Measurements from ENCODE around the gene CASP10. TPM values are rescaled to one million over a fixed set of nuclear protein-coding genes. Genes with fewer than 3 reads are reported as not detected.
A peak's percentile ranks its signal among the peaks of the same experiment; 100 is the strongest.

Gene CASP10
- total and polyA plus RNA-seq, 2 of the 8 experiments (the other 6 are each of a cell fraction or from before 2014, with no cell fraction given): 2.3 to 4.0 TPM

- FAIRE-seq (peak; percentile 72), DNase-seq (ENCODE audit: low read depth in 1 of 2, low spot score in 2 of 2) (peak in 1 of 2 experiments; percentile 56)
- Histone ChIP-seq H3K27me3 (replicated peaks in 1 of 4; ENCODE audit: control insufficient read depth in 3 of 4, extremely low read depth in 1 of 4, insufficient read depth in 3 of 4, low read length in 3 of 4) (no peaks in the 10 kb centered on the region), H3K14ac (ENCODE audit: insufficient read length) (no peak overlapping the region), H3K23ac (ENCODE audit: insufficient read length) (no peak overlapping the region), H3K27ac (ENCODE audit: low read depth, low read length) (no peak overlapping the region), H3K4me3 (ENCODE audit: extremely low read depth in 1 of 4, insufficient read depth in 2 of 4, low read depth in 3 of 4, low read length in 4 of 4) (no peak overlapping the region), H2BK120ac (replicated peaks; ENCODE audit: low read depth, low read length) (no peak overlapping the region), H3K36me3 (ENCODE audit: control insufficient read depth in 2 of 4, insufficient read depth in 4 of 4, low read length in 3 of 4) (no peaks in the 10 kb centered on the region; a peak in 1 of 8 replicates), H3K4me2 (ENCODE audit: insufficient read depth in 1 of 2, low read depth in 2 of 2, low read length in 2 of 2) (no peak overlapping the region), H2BK5ac (ENCODE audit: low read depth, low read length) (no peak overlapping the region), H3K23me2 (ENCODE audit: low read depth, low read length) (no peaks in the 10 kb centered on the region; the same call in 1 of the 2 replicates), H3K9me3 (ENCODE audit: insufficient read depth in 2 of 2, low read depth in 1 of 2, low read length in 1 of 2) (0 out of 4 replicates have a peak, but pooled peaks cover 0 to 2% of the 10 kb centered on the region in 2 experiments), H3K9ac (replicated peaks in 1 of 4; ENCODE audit: extremely low read depth in 1 of 4, low read depth in 3 of 4, low read length in 3 of 4) (no peak overlapping the region), H2BK20ac (ENCODE audit: low read length) (no peak overlapping the region), H4K20me1 (replicated peaks in 1 of 2; ENCODE audit: control insufficient read depth in 1 of 2, insufficient read depth in 2 of 2, low read length in 2 of 2) (peaks cover 0 to 3% of the 10 kb centered on the region in 2 experiments), H3K79me2 (ENCODE audit: control insufficient read depth in 1 of 2, insufficient read depth in 2 of 2, low read length in 2 of 2) (no peaks in the 10 kb centered on the region), H3K79me1 (ENCODE audit: low read depth, low read length) (no peaks in the 10 kb centered on the region), H3K4me1 (replicated peaks in 1 of 4; ENCODE audit: control insufficient read depth in 3 of 4, insufficient read depth in 4 of 4, low read length in 3 of 4) (no peaks in the 10 kb centered on the region; a peak in 1 of 7 replicates), H4K91ac (replicated peaks; ENCODE audit: insufficient read length, low read length) (no peak overlapping the region), H2AFZ (ENCODE audit: low read length) (no peak overlapping the region), H4K5ac (ENCODE audit: insufficient read length, low read depth, low read length) (no peak overlapping the region), H2BK15ac (ENCODE audit: low read length) (no peak overlapping the region), H3K4ac (replicated peaks; ENCODE audit: insufficient read length, low read depth, low read length) (no peak overlapping the region), H4K8ac (ENCODE audit: extremely low read depth, insufficient read depth, low read length) (no peak overlapping the region), H2BK12ac (ENCODE audit: low read depth, low read length) (no peak overlapping the region), H3K18ac (ENCODE audit: extremely low read depth, low read length) (no peak overlapping the region), H3K56ac (replicated peaks; ENCODE audit: insufficient read length, low read depth, low read length) (no peak overlapping the region), H2AK5ac (ENCODE audit: low read depth, low read length) (no peak overlapping the region)
- ChIA-PET CTCF (ENCODE audit: partially characterized antibody) (interaction anchor here (0.7 to 2.5 kb wide), 19 partner anchors 13 to 164 kb away, joined by 3 to 40 read pairs (median 3); partner anchors contain the start of gene FLACC1), POLR2A (ENCODE audit: partially characterized antibody) (interaction anchor here (0.6 to 0.9 kb wide), 2 partner anchors 54 to 477 kb away, joined by 3 read pairs; no protein-coding TSS in a partner anchor)
- TF ChIP-seq POLR2AphosphoS5 (IDR thresholded peaks at IDR 0.05; ENCODE audit: low read depth, low read length) (no peak), RBBP5 (IDR thresholded peaks at IDR 0.05; ENCODE audit: borderline replicate concordance, low read depth, low read length) (no peak), TEAD4 (IDR thresholded peaks at IDR 0.05; ENCODE audit: low read depth, low read length) (0 out of 2 replicates have a peak, but pooled peaks have one; percentile 46), RAD21 (IDR thresholded peaks at IDR 0.05 in 1 of 2, conservative IDR thresholded peaks at IDR 0.05 in 1 of 2; ENCODE audit: low read depth in 2 of 2, low read length in 2 of 2) (peak; percentile 77 to 88), CTCF (IDR thresholded peaks at IDR 0.05; ENCODE audit: control extremely low read depth in 1 of 3, insufficient read depth in 1 of 3, low read depth in 1 of 3, low read length in 3 of 3) (peak in 2 of 3 experiments; percentile 56 to 62; a peak in 3 of 4 replicates)
- WGBS, 2 experiments (ENCODE audit: extremely low coverage in 1 of 2, insufficient coverage in 1 of 2, insufficient read length in 1 of 2, insufficient replicate concordance in 2 of 2, low coverage in 1 of 2, low lambda C conversion rate in 2 of 2, missing lambda C conversion rate in 1 of 2): 67% methylated on average over 14 of the region's 14 CpGs; no CpG with 5 or more reads in 1 of the 2 experiments
Measured at GRCh38 chr2:201235860-201236811, 53.2 kb downstream of the CASP10 start.

All from H1 (cell line).